M059J (cell line): ENCODE results near the gene SLC1A1. TPM values are rescaled to one million over a fixed set of nuclear protein-coding genes. Genes with fewer than 3 reads are reported as not detected.
A peak's percentile ranks its signal among the peaks of the same experiment; 100 is the strongest.

ENCODE experiments used
- DNase-seq: peaks from one replicate; pipeline ENCODE4 v3.0.0-alpha.2; 2012; ENCODE audit warnings: low read depth
- total RNA-seq: library from RNA; depleted of rRNA; stranded (reverse); fragments of >200 nt; shearing (Covaris generic); gene quantifications from 2 replicates; pipeline ENCODE4 v1.2.3, GENCODE V29; 2014; rRNA removed

The SLC1A1 gene
- total RNA-seq = 14.7 and 20.6 TPM in 2 replicates

- DNase-seq = peak; percentile 78
These were observed at the start of gene SLC1A1 for GRCh38 chr9:4489919-4490704. TSS of gene SLC1A1 (plus strand) at chr9:4490468. CDS start at chr9:4490680, 212 bp downstream.

GRCh38 chr9:4442806-4443205 is 47.5 kb upstream of the SLC1A1 start:
- DNase-seq = no peak

GRCh38 chr9:4443439-4443838 is 46.8 kb upstream of the SLC1A1 start:
- no peak for DNase-seq

GRCh38 chr9:4461437-4461836 is 28.8 kb upstream of the SLC1A1 start:
- no peak for DNase-seq

- no peak for DNase-seq
These were observed 26.4 kb upstream of the SLC1A1 start for GRCh38 chr9:4463824-4464223.

GRCh38 chr9:4464911-4465513 is 25.3 kb upstream of the SLC1A1 start:
- DNase-seq = no peak

- DNase-seq = no peak
These were observed 24.4 kb upstream of the SLC1A1 start for GRCh38 chr9:4465910-4466309.

- DNase-seq = no peak
These were observed 15.0 kb upstream of the SLC1A1 start for GRCh38 chr9:4475301-4475700.

- no peak for DNase-seq
These were observed 4.1 kb upstream of the SLC1A1 start for GRCh38 chr9:4486176-4486575.

- DNase-seq = peak; percentile 47
These were observed 728 bp upstream of the SLC1A1 start for GRCh38 chr9:4489562-4489918.

- peak; percentile 34 for DNase-seq
These were observed 697 bp downstream of the SLC1A1 start for GRCh38 chr9:4490705-4491625.

GRCh38 chr9:4491626-4491975 is 1.3 kb downstream of the SLC1A1 start:
- DNase-seq = no peak

- DNase-seq = peak; percentile 57
These were observed 4.1 kb downstream of the SLC1A1 start for GRCh38 chr9:4494332-4494731.

- DNase-seq = no peak
These were observed 4.5 kb downstream of the SLC1A1 start for GRCh38 chr9:4494806-4495205.

GRCh38 chr9:4495537-4495936 is 5.3 kb downstream of the SLC1A1 start:
- DNase-seq = no peak

GRCh38 chr9:4496497-4496896 is 6.2 kb downstream of the SLC1A1 start:
- DNase-seq = peak; percentile 41

GRCh38 chr9:4497395-4497794 is 7.1 kb downstream of the SLC1A1 start:
- DNase-seq = no peak

- peak; percentile 69 for DNase-seq
These were observed 7.6 kb downstream of the SLC1A1 start for GRCh38 chr9:4497855-4498254.

GRCh38 chr9:4499917-4500316 is 9.6 kb downstream of the SLC1A1 start:
- DNase-seq = no peak

- DNase-seq = no peak
These were observed 10.9 kb downstream of the SLC1A1 start for GRCh38 chr9:4501147-4501507.

GRCh38 chr9:4502444-4502843 is 12.2 kb downstream of the SLC1A1 start:
- no peak for DNase-seq

- no peak for DNase-seq
These were observed 12.8 kb downstream of the SLC1A1 start for GRCh38 chr9:4503103-4503502.

GRCh38 chr9:4504250-4504649 is 14.0 kb downstream of the SLC1A1 start:
- DNase-seq = no peak
